HG03095 (cell line): ENCODE results near the gene AMY1A.
"Not testable (repeated sequence)": the region's sequence is repeated elsewhere in the genome, so short reads cannot be mapped to it uniquely, and the experiment has no call there.

Experiments
- ATAC-seq: cut with Tn5 transposase; IDR thresholded peaks from one replicate; pipeline ENCODE4 v1.9.1; 2021; ENCODE audit warnings: moderate library complexity; ENCODE audit not compliant: unreplicated experiment

Gene AMY1A

GRCh38 chr1:103655460-103655859, at the start of gene AMY1A:
AMY1A (plus strand) TSS chr1:103655760; CDS start chr1:103656331, 571 bp downstream.
- not testable (repeated sequence) for ATAC-seq

DNA sequence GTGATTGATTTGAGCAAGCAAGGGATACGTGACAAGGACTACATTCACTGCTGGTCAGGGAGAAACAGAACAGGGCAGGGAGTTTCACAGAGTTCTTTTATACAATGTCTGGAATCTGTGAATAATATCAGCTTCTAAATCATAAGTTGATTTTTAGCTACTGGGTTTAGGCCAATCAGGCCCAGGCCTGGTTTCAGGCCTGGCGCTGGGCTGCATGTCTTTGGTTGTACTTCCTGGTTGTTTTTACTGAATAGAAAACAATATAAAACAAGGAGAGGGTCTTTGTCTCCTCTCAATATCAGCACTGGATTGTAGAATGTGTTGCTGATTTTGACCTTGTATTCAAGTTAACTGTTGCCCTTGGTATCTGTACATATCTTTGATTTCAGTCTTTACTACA, 39.2 kb upstream of the AMY1A start:
- no peak for ATAC-seq

- ATAC-seq = not testable (repeated sequence)
Measured at GRCh38 chr1:103616994-103617477, 38.5 kb upstream of the AMY1A start, which contains the start of gene AMY2A. AMY2A (plus strand) TSS chr1:103617427; CDS start chr1:103617441, 14 bp downstream.

- not testable (repeated sequence) for ATAC-seq
Measured at GRCh38 chr1:103627436-103627835, 28.1 kb upstream of the AMY1A start.

DNA sequence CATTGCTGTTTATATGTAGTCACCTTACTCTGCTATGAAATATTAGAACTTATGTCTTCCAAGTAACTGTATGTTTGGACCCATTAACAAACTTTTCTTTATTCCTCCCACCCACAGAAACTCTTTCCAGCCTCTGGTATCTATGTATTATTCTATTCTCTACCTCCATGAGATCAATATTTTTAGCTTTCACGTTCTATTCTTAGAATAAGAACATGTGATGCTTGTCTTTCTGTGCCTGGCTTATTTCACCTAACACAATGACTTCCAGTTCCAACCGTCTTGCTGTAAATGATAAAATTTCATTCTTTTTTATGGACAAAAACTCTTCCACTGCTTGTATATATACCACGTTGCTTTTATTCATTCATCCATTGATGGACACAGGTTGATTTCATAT, 14.4 kb upstream of the AMY1A start:
- not testable (repeated sequence) for ATAC-seq

GRCh38 chr1:103643908-103644307, 11.7 kb upstream of the AMY1A start:
- ATAC-seq = not testable (repeated sequence)

DNA sequence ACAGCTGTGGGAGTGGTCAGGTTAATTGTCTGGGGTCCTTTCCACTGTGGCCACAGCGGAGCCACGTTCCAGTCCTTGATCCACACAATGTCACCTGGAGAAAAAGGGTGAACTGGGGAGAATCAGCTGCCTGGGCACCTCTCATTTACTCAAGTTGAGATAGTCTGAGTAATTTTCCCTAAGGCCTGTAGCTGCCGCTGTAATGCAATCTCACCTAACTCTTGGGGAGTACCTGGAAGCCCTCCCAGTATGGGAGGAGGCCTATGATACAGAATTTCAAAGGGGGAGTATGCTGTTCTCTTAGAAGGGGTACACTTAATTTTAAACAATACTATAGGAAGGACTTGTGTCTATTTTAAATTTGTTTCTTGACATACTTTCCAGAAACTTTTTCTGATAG, 5.3 kb upstream of the AMY1A start:
- not testable (repeated sequence) for ATAC-seq

- ATAC-seq = not testable (repeated sequence)
Measured at GRCh38 chr1:103650889-103651288, 4.7 kb upstream of the AMY1A start.

- ATAC-seq = not testable (repeated sequence)
Measured at GRCh38 chr1:103654133-103654532, 1.4 kb upstream of the AMY1A start.

GRCh38 chr1:103676335-103676734, 20.8 kb downstream of the AMY1A start:
- not testable (repeated sequence) for ATAC-seq

- not testable (repeated sequence) for ATAC-seq
Measured at GRCh38 chr1:103696110-103696509, 40.5 kb downstream of the AMY1A start, which contains the start of gene AMY1B. AMY1B (minus strand) TSS chr1:103696210; CDS start chr1:103695639, 571 bp downstream.

GRCh38 chr1:103697430-103697829, 41.9 kb downstream of the AMY1A start:
- not testable (repeated sequence) for ATAC-seq

GRCh38 chr1:103700669-103701068, 45.1 kb downstream of the AMY1A start:
- ATAC-seq = not testable (repeated sequence)

- ATAC-seq = not testable (repeated sequence)
Measured at GRCh38 chr1:103701256-103701655, 45.7 kb downstream of the AMY1A start.

GRCh38 chr1:103707670-103708069, 52.1 kb downstream of the AMY1A start:
- not testable (repeated sequence) for ATAC-seq

DNA sequence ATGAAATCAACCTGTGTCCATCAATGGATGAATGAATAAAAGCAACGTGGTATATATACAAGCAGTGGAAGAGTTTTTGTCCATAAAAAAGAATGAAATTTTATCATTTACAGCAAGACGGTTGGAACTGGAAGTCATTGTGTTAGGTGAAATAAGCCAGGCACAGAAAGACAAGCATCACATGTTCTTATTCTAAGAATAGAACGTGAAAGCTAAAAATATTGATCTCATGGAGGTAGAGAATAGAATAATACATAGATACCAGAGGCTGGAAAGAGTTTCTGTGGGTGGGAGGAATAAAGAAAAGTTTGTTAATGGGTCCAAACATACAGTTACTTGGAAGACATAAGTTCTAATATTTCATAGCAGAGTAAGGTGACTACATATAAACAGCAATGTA, 54.8 kb downstream of the AMY1A start:
- ATAC-seq = not testable (repeated sequence)
